GM12865 (cell line): ENCODE results near the gene RGS5.

Experiments used
- DNase-seq: peaks from one replicate; pipeline ENCODE4 v3.0.0; 2010; ENCODE audit warnings: low read depth
- H3K4me3 ChIP-seq: 2 replicates; pipeline ENCODE4 v1.5.1; 2011; ENCODE audit warnings: mild to moderate bottlenecking, low read depth, low read length, control low read depth
- TF ChIP-seq, protein P1 (sequence below): IDR thresholded peaks from 2 replicates; pipeline ENCODE4 v1.5.1; 2011; ENCODE audit warnings: low read length, control low read depth, low read depth, inconsistent platforms; ENCODE audit not compliant: insufficient read depth; ENCODE audit errors: missing control alignments

The RGS5 gene

GRCh38 chr1:163197022-163197421 is 5.7 kb downstream of the RGS5 start:
- TF ChIP-seq, protein P1, sequence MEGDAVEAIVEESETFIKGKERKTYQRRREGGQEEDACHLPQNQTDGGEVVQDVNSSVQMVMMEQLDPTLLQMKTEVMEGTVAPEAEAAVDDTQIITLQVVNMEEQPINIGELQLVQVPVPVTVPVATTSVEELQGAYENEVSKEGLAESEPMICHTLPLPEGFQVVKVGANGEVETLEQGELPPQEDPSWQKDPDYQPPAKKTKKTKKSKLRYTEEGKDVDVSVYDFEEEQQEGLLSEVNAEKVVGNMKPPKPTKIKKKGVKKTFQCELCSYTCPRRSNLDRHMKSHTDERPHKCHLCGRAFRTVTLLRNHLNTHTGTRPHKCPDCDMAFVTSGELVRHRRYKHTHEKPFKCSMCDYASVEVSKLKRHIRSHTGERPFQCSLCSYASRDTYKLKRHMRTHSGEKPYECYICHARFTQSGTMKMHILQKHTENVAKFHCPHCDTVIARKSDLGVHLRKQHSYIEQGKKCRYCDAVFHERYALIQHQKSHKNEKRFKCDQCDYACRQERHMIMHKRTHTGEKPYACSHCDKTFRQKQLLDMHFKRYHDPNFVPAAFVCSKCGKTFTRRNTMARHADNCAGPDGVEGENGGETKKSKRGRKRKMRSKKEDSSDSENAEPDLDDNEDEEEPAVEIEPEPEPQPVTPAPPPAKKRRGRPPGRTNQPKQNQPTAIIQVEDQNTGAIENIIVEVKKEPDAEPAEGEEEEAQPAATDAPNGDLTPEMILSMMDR, result no peak
- no peak for DNase-seq
- H3K4me3 ChIP-seq, result no peak overlapping the region

DNA sequence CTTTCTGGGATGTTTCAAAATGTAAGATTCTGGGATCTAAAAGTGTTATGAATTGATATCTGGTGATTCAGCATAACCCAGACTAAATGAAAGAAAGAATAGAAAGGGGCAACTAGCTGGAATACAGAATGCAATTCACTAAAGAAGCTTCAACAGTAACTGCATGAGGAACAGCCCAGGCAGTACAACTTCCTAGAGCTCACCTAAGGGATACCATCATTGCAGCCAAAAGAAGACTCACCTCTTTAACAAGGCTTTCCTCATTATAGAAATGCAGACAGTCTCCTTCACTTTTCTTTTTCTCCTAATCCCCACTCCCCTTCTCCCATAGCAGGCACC is 6.3 kb downstream of the RGS5 start:
- H3K4me3 ChIP-seq, result no peak overlapping the region
- TF ChIP-seq, protein P1, result no peak
- no peak for DNase-seq

DNA sequence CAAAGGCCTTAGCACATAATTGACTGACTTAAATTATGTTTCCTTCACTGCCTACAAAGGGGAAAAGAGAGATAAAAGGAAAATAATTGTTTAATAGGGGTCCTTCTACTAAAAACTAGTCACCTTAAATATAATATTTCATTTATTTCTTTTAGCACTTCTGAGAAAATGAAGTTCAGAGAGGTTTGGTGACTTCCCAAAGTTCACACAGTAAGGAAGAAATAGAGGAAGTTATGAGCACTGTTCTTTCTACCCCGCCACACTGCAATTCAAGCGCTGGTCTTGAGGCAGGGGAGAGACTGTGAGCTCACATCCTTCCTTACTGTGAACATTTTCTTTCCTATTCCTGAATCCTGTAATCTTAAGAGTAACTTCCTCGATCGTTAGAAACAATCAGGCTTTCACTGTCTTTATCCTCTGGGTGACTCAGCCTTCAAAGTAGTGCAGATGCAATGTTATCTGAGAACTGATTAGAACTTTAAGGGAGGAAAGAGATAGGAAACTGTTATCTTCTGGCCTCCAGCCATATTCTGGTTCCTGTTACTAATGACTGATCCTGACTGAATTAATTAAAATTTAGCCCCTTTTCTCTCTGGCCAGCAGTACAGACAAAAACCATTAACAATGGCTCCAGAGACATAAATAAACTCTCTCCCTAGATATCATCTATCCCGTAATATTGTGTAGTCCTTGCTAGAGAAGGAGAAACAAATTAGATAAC is 6.8 kb downstream of the RGS5 start:
- no peak overlapping the region for H3K4me3 ChIP-seq
- DNase-seq, result no peak
- TF ChIP-seq, protein P1, result no peak

DNA sequence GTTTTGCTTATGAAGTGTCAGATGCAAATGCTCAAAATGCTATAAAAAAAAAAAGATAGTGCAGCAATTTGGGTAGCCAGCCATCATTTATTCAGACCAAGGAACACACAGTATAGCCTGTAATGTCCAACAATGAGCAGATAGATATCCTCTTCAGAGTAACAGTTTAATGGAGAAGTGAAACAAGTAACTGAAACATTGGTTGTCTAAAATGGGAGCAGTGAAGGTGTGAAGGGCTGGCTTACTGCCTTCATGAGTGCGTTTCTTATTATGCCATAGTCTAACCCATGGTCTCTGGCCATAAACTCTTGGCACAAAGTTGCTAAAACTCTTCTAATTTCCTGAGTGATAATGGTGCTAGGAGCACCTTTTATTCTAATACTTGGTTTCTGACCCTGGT is 11.4 kb downstream of the RGS5 start:
- peak; percentile 4 for DNase-seq
- H3K4me3 ChIP-seq, result no peak overlapping the region
- TF ChIP-seq, protein P1, result no peak

DNA sequence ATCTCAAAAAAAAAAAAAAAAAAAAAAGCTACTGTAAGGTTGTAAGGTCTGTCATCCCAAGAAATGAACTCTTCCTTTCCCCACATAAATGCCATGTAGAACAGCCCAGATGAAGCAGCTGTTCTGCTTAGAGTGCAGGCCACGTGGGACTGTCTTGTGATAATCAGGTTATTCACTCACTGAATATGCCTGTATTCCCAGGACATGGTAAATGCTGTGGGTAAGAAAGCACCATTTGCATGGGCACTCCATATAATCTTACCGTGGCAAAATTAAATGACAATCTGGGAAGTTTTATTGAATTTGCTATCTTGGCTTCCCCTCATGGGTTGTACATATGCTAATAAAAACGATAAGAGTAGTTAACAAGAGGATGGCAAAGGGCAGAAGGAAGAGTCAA is 13.8 kb downstream of the RGS5 start:
- no peak overlapping the region for H3K4me3 ChIP-seq
- no peak for DNase-seq
- TF ChIP-seq, protein P1, result no peak

GRCh38 chr1:163187849-163188248 is 14.9 kb downstream of the RGS5 start:
- DNase-seq, result no peak
- TF ChIP-seq, protein P1, result no peak
- H3K4me3 ChIP-seq, result no peak overlapping the region

- TF ChIP-seq, protein P1, result no peak
- H3K4me3 ChIP-seq, result no peak overlapping the region
- no peak for DNase-seq
Measured at GRCh38 chr1:163186862-163187261, 15.9 kb downstream of the RGS5 start.
